ENCODE measurements around the gene EP400. TPM values are rescaled to one million over a fixed set of nuclear protein-coding genes. Genes with fewer than 3 reads are reported as not detected.

Gene EP400
- total and polyA plus RNA-seq, 7 experiments from 2014 or later = 2.8 to 86.8 (median 79.5) TPM

DNA sequence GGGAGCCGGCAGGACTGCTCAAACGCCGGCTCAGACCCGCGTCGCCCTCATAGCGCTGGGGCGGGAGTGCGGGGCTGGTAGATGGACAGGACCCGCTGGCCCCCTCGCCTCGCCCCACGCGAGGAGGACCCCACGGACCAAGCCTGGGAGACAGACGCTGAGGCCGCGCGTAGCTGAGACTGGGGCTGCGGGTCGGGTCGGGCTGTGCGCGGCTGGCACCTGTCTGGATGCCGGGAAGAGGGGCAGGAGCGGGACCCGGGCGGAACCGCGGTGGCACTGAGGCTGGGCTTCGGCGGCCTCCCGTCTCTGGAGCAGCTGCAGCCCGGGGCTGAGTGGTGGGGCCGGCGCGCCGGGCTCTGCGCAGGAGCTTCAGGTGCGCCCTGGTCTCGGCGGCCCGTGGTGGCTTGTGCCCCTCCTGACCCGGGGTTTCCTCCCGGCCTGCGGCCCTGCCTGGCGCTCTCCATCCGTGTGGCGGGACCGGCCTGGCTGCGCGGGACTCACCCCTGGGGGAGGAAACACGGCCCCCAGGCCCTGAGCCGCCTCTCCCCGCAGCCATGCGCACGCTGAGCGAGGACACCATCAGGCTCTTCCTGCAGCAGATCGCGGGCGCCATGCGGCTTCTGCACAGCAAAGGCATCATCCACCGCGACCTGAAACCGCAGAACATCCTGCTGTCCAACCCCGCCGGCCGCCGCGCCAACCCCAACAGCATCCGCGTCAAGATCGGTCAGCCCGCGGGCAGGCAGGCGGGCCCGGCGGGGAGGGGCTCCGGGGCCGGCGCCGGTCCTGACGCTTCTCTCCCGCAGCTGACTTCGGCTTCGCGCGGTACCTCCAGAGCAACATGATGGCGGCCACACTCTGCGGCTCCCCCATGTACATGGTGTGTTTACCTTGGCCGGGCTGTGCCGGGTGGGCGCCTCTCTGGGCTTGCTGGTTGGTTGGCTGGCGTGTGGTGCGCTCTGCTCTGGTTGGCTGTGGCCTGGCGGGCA lies 41.4 kb upstream of the EP400 start:
- CTCF ChIA-PET = no interaction called here
- no peak overlapping the region for H3K4me3 Mint-ChIP-seq
- Histone ChIP-seq H3K4me3 (ENCODE audit: low read length) (no peak overlapping the region), H3K36me3 (ENCODE audit: control insufficient read depth in 2 of 3, insufficient read depth in 3 of 3, low read length in 3 of 3) (peaks cover 0 to 56% (median 0%) of the 10 kb centered on the region in 3 experiments), H3K4me1 (ENCODE audit: control insufficient read depth in 2 of 2, insufficient read depth in 2 of 2, low read length in 2 of 2) (peaks cover 0 to 6% of the 10 kb centered on the region in 2 donors), H3K9me3 (ENCODE audit: control insufficient read depth in 2 of 3, low read length in 3 of 3) (no peaks in the 10 kb centered on the region), H3K27ac (ENCODE audit: low read depth, low read length) (no peak overlapping the region), H3K27me3 (ENCODE audit: control insufficient read depth in 2 of 2, insufficient read depth in 2 of 2, low read length in 2 of 2) (no peaks in the 10 kb centered on the region)
- ATAC-seq = peak; percentile 9
- POLR2A ChIA-PET = no interaction called here
- intact Hi-C loops (cut with micrococcal nuclease) = no loop called here
- H3K36me3 Mint-ChIP-seq = peaks cover 0 to 3% (median 0%) of the 10 kb centered on the region in 5 donors
- H3K4me1 Mint-ChIP-seq = peaks cover 4 to 23% (median 13%) of the 10 kb centered on the region in 7 donors
- no peak for DNase-seq
- H3K27me3 Mint-ChIP-seq = no peaks in the 10 kb centered on the region
- no peak overlapping the region for H3K27ac Mint-ChIP-seq
- H3K9me3 Mint-ChIP-seq = no peaks in the 10 kb centered on the region

GRCh38 chr12:131909081-131909751 lies 40.5 kb upstream of the EP400 start:
- ChIA-PET POLR2A (no interaction called here), CTCF (interaction anchor here (0.6 kb wide), 1 partner anchor 11 kb away, joined by 3 read pairs; no protein-coding TSS in a partner anchor)
- intact Hi-C loops (cut with micrococcal nuclease) = no loop called here
- ATAC-seq (no peak), DNase-seq (no peak)
- H3K4me1 Mint-ChIP-seq = peaks cover 0 to 17% (median 10%) of the 10 kb centered on the region in 7 donors
- no peaks in the 10 kb centered on the region for H3K27me3 Mint-ChIP-seq
- Histone ChIP-seq H3K27ac (ENCODE audit: low read depth, low read length) (no peak overlapping the region), H3K9me3 (ENCODE audit: control insufficient read depth in 2 of 3, low read length in 3 of 3) (no peaks in the 10 kb centered on the region), H3K36me3 (ENCODE audit: control insufficient read depth in 2 of 3, insufficient read depth in 3 of 3, low read length in 3 of 3) (peaks cover 0 to 63% (median 0%) of the 10 kb centered on the region in 3 experiments), H3K27me3 (ENCODE audit: control insufficient read depth in 2 of 2, insufficient read depth in 2 of 2, low read length in 2 of 2) (no peaks in the 10 kb centered on the region), H3K4me1 (ENCODE audit: control insufficient read depth in 2 of 2, insufficient read depth in 2 of 2, low read length in 2 of 2) (peaks cover 0 to 6% of the 10 kb centered on the region in 2 donors), H3K4me3 (ENCODE audit: low read length) (no peak overlapping the region)
- H3K9me3 Mint-ChIP-seq = no peaks in the 10 kb centered on the region
- no peak overlapping the region for H3K4me3 Mint-ChIP-seq
- peaks cover 0 to 3% (median 0%) of the 10 kb centered on the region in 5 donors for H3K36me3 Mint-ChIP-seq
- H3K27ac Mint-ChIP-seq = no peak overlapping the region

DNA sequence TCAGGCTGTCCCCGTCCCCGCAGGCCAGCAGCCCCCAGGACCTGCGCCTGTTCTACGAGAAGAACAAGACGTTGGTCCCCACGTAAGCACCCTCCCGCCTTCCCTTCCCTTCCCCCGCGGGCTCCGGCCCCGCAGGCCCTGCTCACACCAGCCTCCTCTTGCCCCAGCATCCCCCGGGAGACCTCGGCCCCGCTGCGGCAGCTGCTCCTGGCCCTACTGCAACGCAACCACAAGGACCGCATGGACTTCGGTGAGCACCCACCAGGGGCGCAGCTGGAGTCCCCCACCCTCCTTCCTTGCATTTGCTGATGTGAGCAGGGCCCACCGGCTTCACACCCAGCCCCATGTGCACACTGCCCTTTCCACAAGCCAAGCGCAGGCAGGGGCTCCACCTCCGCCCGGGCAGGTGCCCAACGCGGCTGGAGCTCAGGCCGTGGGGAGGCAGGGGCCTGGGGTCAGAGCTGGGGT lies 40.0 kb upstream of the EP400 start:
- CTCF ChIA-PET = interaction anchor here (0.6 kb wide), 1 partner anchor 12 kb away, joined by 3 read pairs; no protein-coding TSS in a partner anchor
- DNase-seq (no peak), ATAC-seq (no peak)
- H3K9me3 ChIP-seq (ENCODE audit: control insufficient read depth in 2 of 3, low read length in 3 of 3) = no peaks in the 10 kb centered on the region
- H3K27ac ChIP-seq (ENCODE audit: low read depth, low read length) = no peak overlapping the region
- no peak overlapping the region for H3K4me3 ChIP-seq (ENCODE audit: low read length)
- no peak overlapping the region for H3K27ac Mint-ChIP-seq
- POLR2A ChIA-PET = no interaction called here
- intact Hi-C loops (cut with micrococcal nuclease) = no loop called here
- peaks cover 0 to 5% of the 10 kb centered on the region in 2 donors for H3K4me1 ChIP-seq (ENCODE audit: control insufficient read depth in 2 of 2, insufficient read depth in 2 of 2, low read length in 2 of 2)
- H3K36me3 ChIP-seq (ENCODE audit: control insufficient read depth in 2 of 3, insufficient read depth in 3 of 3, low read length in 3 of 3) = peaks cover 0 to 69% (median 0%) of the 10 kb centered on the region in 3 experiments
- no peak overlapping the region for H3K4me3 Mint-ChIP-seq
- peaks cover 0 to 11% (median 5%) of the 10 kb centered on the region in 7 donors for H3K4me1 Mint-ChIP-seq
- H3K27me3 Mint-ChIP-seq = no peaks in the 10 kb centered on the region
- H3K36me3 Mint-ChIP-seq = peaks cover 0 to 3% (median 0%) of the 10 kb centered on the region in 5 donors
- H3K27me3 ChIP-seq (ENCODE audit: control insufficient read depth in 2 of 2, insufficient read depth in 2 of 2, low read length in 2 of 2) = no peaks in the 10 kb centered on the region
- no peaks in the 10 kb centered on the region for H3K9me3 Mint-ChIP-seq

DNA sequence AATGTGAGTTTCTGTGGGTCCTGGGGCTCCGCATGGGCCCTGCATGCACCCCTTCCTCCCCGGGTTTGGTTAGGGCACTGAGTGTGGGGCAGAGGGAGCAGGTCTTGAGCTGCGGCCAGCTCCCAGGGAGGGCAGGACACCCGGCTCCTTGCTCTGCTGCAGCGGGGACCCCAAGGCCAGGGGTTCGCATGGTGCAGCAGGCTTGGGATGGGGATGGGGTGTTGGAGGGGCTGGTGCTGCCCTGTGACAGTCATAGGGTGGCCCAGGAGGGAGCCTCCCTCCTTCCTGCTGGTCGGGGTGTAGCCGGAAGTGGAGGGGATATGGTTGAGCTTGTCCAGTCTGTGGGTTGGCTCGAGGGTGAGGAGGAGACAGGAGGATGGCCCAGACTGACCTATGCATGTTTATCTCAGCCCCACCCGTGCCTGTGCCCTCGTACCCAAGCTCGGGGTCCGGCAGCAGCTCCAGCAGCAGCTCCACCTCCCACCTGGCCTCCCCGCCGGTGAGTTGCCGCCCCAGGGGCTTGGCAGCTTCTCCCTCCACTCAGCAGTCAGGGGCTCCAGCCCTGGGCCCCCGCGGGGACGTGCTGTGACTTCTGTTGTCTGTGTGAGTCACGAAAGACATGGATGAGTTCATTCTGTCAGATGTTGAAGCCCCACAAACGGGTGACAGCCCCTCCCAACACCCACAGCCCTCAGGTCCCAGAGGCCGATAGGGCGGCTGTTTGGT lies 39.3 kb upstream of the EP400 start:
- Histone ChIP-seq H3K27me3 (ENCODE audit: control insufficient read depth in 2 of 2, insufficient read depth in 2 of 2, low read length in 2 of 2) (no peaks in the 10 kb centered on the region), H3K4me1 (ENCODE audit: control insufficient read depth in 2 of 2, insufficient read depth in 2 of 2, low read length in 2 of 2) (no peaks in the 10 kb centered on the region), H3K9me3 (ENCODE audit: control insufficient read depth in 2 of 3, low read length in 3 of 3) (no peaks in the 10 kb centered on the region), H3K36me3 (ENCODE audit: control insufficient read depth in 2 of 3, insufficient read depth in 3 of 3, low read length in 3 of 3) (peaks cover 0 to 76% (median 0%) of the 10 kb centered on the region in 3 experiments), H3K4me3 (ENCODE audit: low read length) (no peak overlapping the region), H3K27ac (ENCODE audit: low read depth, low read length) (no peak overlapping the region)
- Mint-ChIP-seq H3K27me3 (no peaks in the 10 kb centered on the region), H3K36me3 (peaks cover 0 to 3% (median 0%) of the 10 kb centered on the region in 5 donors), H3K27ac (no peak overlapping the region), H3K4me3 (no peak overlapping the region), H3K4me1 (peaks cover 0 to 4% (median 3%) of the 10 kb centered on the region in 7 donors), H3K9me3 (no peaks in the 10 kb centered on the region)
- DNase-seq (no peak), ATAC-seq (no peak)
- ChIA-PET POLR2A (no interaction called here), CTCF (no interaction called here)
- intact Hi-C loops (cut with micrococcal nuclease) = no loop called here

GRCh38 chr12:131911028-131911650 lies 38.6 kb upstream of the EP400 start:
- H3K4me1 ChIP-seq (ENCODE audit: control insufficient read depth in 2 of 2, insufficient read depth in 2 of 2, low read length in 2 of 2) = no peaks in the 10 kb centered on the region
- peaks cover 0 to 82% (median 0%) of the 10 kb centered on the region in 3 experiments for H3K36me3 ChIP-seq (ENCODE audit: control insufficient read depth in 2 of 3, insufficient read depth in 3 of 3, low read length in 3 of 3)
- H3K4me1 Mint-ChIP-seq = no peaks in the 10 kb centered on the region
- peaks cover 0 to 3% (median 0%) of the 10 kb centered on the region in 5 donors for H3K36me3 Mint-ChIP-seq
- no peaks in the 10 kb centered on the region for H3K27me3 Mint-ChIP-seq
- no peaks in the 10 kb centered on the region for H3K9me3 ChIP-seq (ENCODE audit: control insufficient read depth in 2 of 3, low read length in 3 of 3)
- H3K4me3 Mint-ChIP-seq = no peak overlapping the region
- no peaks in the 10 kb centered on the region for H3K9me3 Mint-ChIP-seq
- ChIA-PET POLR2A (no interaction called here), CTCF (no interaction called here)
- H3K27ac Mint-ChIP-seq = no peak overlapping the region
- DNase-seq = no peak
- ATAC-seq = no peak
- no peak overlapping the region for H3K4me3 ChIP-seq (ENCODE audit: low read length)
- intact Hi-C loops (cut with micrococcal nuclease) = no loop called here
- H3K27me3 ChIP-seq (ENCODE audit: control insufficient read depth in 2 of 2, insufficient read depth in 2 of 2, low read length in 2 of 2) = no peaks in the 10 kb centered on the region
- H3K27ac ChIP-seq (ENCODE audit: low read depth, low read length) = no peak overlapping the region

- H3K36me3 Mint-ChIP-seq = peaks cover 0 to 3% (median 0%) of the 10 kb centered on the region in 5 donors
- H3K4me1 Mint-ChIP-seq = no peaks in the 10 kb centered on the region
- ATAC-seq = no peak
- ChIA-PET POLR2A (no interaction called here), CTCF (no interaction called here)
- Histone ChIP-seq H3K9me3 (ENCODE audit: control insufficient read depth in 2 of 3, low read length in 3 of 3) (no peaks in the 10 kb centered on the region), H3K27ac (ENCODE audit: low read depth, low read length) (no peak overlapping the region), H3K4me1 (ENCODE audit: control insufficient read depth in 2 of 2, insufficient read depth in 2 of 2, low read length in 2 of 2) (no peaks in the 10 kb centered on the region), H3K27me3 (ENCODE audit: control insufficient read depth in 2 of 2, insufficient read depth in 2 of 2, low read length in 2 of 2) (no peaks in the 10 kb centered on the region), H3K4me3 (ENCODE audit: low read length) (no peak overlapping the region), H3K36me3 (ENCODE audit: control insufficient read depth in 2 of 3, insufficient read depth in 3 of 3, low read length in 3 of 3) (peaks cover 0 to 83% (median 0%) of the 10 kb centered on the region in 3 experiments)
- intact Hi-C loops (cut with micrococcal nuclease) = no loop called here
- H3K27me3 Mint-ChIP-seq = no peaks in the 10 kb centered on the region
- no peak overlapping the region for H3K4me3 Mint-ChIP-seq
- no peak overlapping the region for H3K27ac Mint-ChIP-seq
- DNase-seq = no peak
- no peaks in the 10 kb centered on the region for H3K9me3 Mint-ChIP-seq
Observed at GRCh38 chr12:131911851-131912477, 37.8 kb upstream of the EP400 start.

Data from naive thymus-derived CD4-positive, alpha-beta T cell (primary cell).